HG03025 (cell line): ENCODE data around the gene SS18.

Source experiments
- ATAC-seq: cut with Tn5 transposase; IDR thresholded peaks from one replicate; pipeline ENCODE4 v1.9.1; 2021; ENCODE audit warnings: mild to moderate bottlenecking, moderate library complexity; ENCODE audit not compliant: unreplicated experiment, low FRiP score

SS18 gene

GRCh38 chr18:26003817-26004216 lies 86.6 kb downstream of the SS18 start:
- ATAC-seq: no peak

GRCh38 chr18:26003356-26003755 lies 87.1 kb downstream of the SS18 start:
- no peak for ATAC-seq

GRCh38 chr18:26002375-26002910 lies 88.0 kb downstream of the SS18 start:
- ATAC-seq: no peak

GRCh38 chr18:25998461-25998860 lies 92.0 kb downstream of the SS18 start:
- ATAC-seq: no peak

GRCh38 chr18:25992566-25992965 lies 97.8 kb downstream of the SS18 start:
- ATAC-seq: no peak

- ATAC-seq: no peak
These were observed 99.9 kb downstream of the SS18 start for GRCh38 chr18:25990473-25990872.

- ATAC-seq: no peak
These were observed 104.6 kb downstream of the SS18 start for GRCh38 chr18:25985707-25986394.

GRCh38 chr18:25983730-25984129 lies 106.7 kb downstream of the SS18 start:
- ATAC-seq: no peak

GRCh38 chr18:25982961-25983360 lies 107.5 kb downstream of the SS18 start:
- ATAC-seq: no peak

- ATAC-seq: no peak
These were observed 108.3 kb downstream of the SS18 start for GRCh38 chr18:25982153-25982552.

- no peak for ATAC-seq
These were observed 110.9 kb downstream of the SS18 start for GRCh38 chr18:25979369-25980040.

- no peak for ATAC-seq
These were observed 113.9 kb downstream of the SS18 start for GRCh38 chr18:25976554-25976953.

GRCh38 chr18:25974630-25975077 lies 115.8 kb downstream of the SS18 start:
- no peak for ATAC-seq
